ENCODE measurements around the gene ADRB2. TPM values are rescaled to one million over a fixed set of nuclear protein-coding genes. Genes with fewer than 3 reads are reported as not detected.

The ADRB2 gene
- total RNA-seq, 1 experiment from 2014 or later, result 2.8 TPM

DNA sequence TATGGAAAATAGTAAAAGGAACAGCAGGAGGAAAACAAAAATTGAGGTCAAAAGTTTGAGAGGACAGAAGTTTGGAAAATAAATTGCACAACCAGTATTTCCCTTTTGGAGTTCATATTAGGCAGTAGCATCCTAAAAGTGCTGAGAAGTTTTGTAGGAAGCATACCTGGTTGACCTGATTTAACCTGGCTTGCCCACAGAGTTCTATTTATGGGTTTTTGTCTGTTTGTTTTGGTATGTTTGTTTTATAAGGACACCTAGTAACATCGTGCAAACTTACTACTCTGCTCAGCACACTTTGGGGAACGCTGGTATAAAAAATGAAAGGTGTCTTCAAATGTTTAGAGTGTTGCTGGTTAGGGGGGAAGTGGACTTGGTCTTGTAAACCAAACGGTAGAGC lies 15.1 kb downstream of the ADRB2 start:
- intact Hi-C loops (cut with micrococcal nuclease; ENCODE audit: unreplicated experiment), result no loop called here
- Histone ChIP-seq H3K36me3 (ENCODE audit: low read depth) (peaks cover 10% of the 10 kb centered on the region; the same call in 1 of the 2 replicates), H3K79me2 (ENCODE audit: low read depth) (peaks cover 15% of the 10 kb centered on the region; the same call in 1 of the 2 replicates), H3K9me2 (ENCODE audit: insufficient read depth) (no peaks in the 10 kb centered on the region), H4K20me1 (ENCODE audit: insufficient read depth) (0 out of 2 replicates have a peak, but pooled peaks cover 2% of the 10 kb centered on the region), H3F3A (ENCODE audit: insufficient read depth, low read depth) (no peaks in the 10 kb centered on the region), H3K27me3 (ENCODE audit: insufficient read depth, low read depth) (no peaks in the 10 kb centered on the region), H3K4me1 (replicated peaks; ENCODE audit: insufficient read depth) (peaks cover 16% of the 10 kb centered on the region), H3K27ac (no peak overlapping the region), H3K4me2 (peak overlapping the region; percentile 23), H3K4me3 (no peak overlapping the region), H3K9me3 (ENCODE audit: insufficient read depth, low read depth) (no peaks in the 10 kb centered on the region), H2AFZ (no peak overlapping the region)
- ChIA-PET CTCF (no interaction called here), POLR2A (ENCODE audit: unreplicated experiment) (no interaction called here)
- no TSS peak for BruUV-seq (replicated peaks)
- TF ChIP-seq EZH2 (IDR thresholded peaks at IDR 0.05; ENCODE audit: low read depth), result no peak
- TF ChIP-seq, protein P1, sequence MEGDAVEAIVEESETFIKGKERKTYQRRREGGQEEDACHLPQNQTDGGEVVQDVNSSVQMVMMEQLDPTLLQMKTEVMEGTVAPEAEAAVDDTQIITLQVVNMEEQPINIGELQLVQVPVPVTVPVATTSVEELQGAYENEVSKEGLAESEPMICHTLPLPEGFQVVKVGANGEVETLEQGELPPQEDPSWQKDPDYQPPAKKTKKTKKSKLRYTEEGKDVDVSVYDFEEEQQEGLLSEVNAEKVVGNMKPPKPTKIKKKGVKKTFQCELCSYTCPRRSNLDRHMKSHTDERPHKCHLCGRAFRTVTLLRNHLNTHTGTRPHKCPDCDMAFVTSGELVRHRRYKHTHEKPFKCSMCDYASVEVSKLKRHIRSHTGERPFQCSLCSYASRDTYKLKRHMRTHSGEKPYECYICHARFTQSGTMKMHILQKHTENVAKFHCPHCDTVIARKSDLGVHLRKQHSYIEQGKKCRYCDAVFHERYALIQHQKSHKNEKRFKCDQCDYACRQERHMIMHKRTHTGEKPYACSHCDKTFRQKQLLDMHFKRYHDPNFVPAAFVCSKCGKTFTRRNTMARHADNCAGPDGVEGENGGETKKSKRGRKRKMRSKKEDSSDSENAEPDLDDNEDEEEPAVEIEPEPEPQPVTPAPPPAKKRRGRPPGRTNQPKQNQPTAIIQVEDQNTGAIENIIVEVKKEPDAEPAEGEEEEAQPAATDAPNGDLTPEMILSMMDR (conservative IDR thresholded peaks at IDR 0.05), result no peak
- DNase-seq, result no peak

DNA sequence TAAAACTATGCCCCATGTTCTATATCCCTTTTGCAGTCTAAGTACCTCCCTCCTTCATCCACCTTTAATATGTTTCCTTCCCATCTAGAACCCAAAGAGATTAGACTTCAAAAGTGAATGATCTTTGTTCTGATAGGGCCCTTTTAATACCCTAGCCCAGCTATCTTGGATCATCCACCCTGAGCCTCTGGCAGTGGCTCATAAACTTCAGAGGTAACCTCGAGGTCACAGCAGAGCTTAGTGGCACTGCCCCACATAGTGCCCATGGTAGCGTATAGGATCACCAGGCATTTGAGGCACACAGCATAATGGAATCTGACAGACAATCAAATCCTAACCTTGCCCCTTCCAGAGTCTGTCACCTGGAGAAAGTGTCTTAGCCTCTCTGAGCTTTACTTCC lies 15.8 kb downstream of the ADRB2 start:
- CTCF ChIA-PET, result no interaction called here
- 0 out of 2 replicates have a peak, but pooled peaks cover 9% of the 10 kb centered on the region for H3K79me2 ChIP-seq (ENCODE audit: low read depth)
- intact Hi-C loops (cut with micrococcal nuclease; ENCODE audit: unreplicated experiment), result no loop called here

DNA sequence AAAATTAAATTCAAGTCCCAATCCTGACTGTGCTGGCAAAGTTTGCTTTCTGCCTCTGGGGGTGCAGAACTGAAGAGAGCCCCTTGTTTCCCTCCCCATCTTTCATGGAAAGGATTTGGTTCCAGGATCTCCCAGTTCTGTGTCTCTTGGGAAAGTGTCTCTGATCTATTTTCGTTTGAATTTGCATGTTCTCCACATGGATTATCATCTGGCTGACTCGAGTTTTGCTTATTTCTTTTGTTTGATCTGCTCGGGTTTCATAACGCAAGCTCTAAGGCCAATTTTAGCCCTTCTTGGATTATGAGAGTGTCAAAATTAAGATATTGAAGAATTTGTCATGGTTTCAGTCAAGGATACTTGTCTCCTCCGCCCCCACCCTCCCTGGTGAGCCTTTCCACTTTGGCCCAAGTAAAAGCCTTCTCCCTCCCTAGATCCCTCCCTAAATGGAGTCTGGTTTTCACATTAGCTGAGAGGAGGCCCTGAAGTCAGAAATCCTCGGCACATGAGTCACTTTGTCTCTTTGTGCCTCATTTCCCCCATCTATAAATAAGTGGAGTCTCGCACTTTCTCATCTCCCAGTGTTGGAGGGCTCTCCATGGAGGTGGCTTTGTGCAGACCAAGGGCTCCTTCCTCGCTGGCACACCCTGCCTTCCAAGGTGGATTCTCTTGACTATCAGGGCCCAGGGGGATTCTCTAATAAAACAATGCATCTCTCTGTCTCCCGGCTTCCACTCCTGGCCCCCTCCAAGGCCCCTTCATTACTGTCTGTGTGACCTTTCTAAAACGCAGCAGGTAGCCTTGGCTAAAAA lies 17.3 kb downstream of the ADRB2 start:
- H3K79me2 ChIP-seq (ENCODE audit: low read depth), result 0 out of 2 replicates have a peak, but pooled peaks cover 8% of the 10 kb centered on the region
- H3K27me3 ChIP-seq (ENCODE audit: insufficient read depth, low read depth), result no peaks in the 10 kb centered on the region
- intact Hi-C loops (cut with micrococcal nuclease; ENCODE audit: unreplicated experiment), result no loop called here
- H3K9me2 ChIP-seq (ENCODE audit: insufficient read depth), result no peaks in the 10 kb centered on the region
- H3K9me3 ChIP-seq (ENCODE audit: insufficient read depth, low read depth), result no peaks in the 10 kb centered on the region
- no peaks in the 10 kb centered on the region; the same call in 1 of the 2 replicates for H3K36me3 ChIP-seq (ENCODE audit: low read depth)
- H3K4me1 ChIP-seq (replicated peaks; ENCODE audit: insufficient read depth), result peaks cover 16% of the 10 kb centered on the region
- CTCF ChIA-PET, result no interaction called here
- H4K20me1 ChIP-seq (ENCODE audit: insufficient read depth), result no peaks in the 10 kb centered on the region
- no peak overlapping the region for H3K4me3 ChIP-seq
- no TSS peak for BruUV-seq (replicated peaks)
- H3K27ac ChIP-seq, result no peak overlapping the region
- TF ChIP-seq, protein P1 (conservative IDR thresholded peaks at IDR 0.05), result no peak
- no peak for TF ChIP-seq EZH2 (IDR thresholded peaks at IDR 0.05; ENCODE audit: low read depth)
- POLR2A ChIA-PET (ENCODE audit: unreplicated experiment), result no interaction called here
- H3K4me2 ChIP-seq, result no peak overlapping the region
- no peak for DNase-seq
- H2AFZ ChIP-seq, result no peak overlapping the region
- no peaks in the 10 kb centered on the region for H3F3A ChIP-seq (ENCODE audit: insufficient read depth, low read depth)

More for the DNA sequence above, 15.8 kb downstream of the ADRB2 start:
- Histone ChIP-seq H3K4me2 (no peak overlapping the region), H3K9me3 (ENCODE audit: insufficient read depth, low read depth) (no peaks in the 10 kb centered on the region), H3K9me2 (ENCODE audit: insufficient read depth) (no peaks in the 10 kb centered on the region), H2AFZ (no peak overlapping the region), H3K4me1 (replicated peaks; ENCODE audit: insufficient read depth) (peaks cover 16% of the 10 kb centered on the region), H3K36me3 (ENCODE audit: low read depth) (peaks cover 3% of the 10 kb centered on the region; the same call in 1 of the 2 replicates), H3F3A (ENCODE audit: insufficient read depth, low read depth) (no peaks in the 10 kb centered on the region), H3K4me3 (no peak overlapping the region), H3K27ac (no peak overlapping the region), H3K27me3 (ENCODE audit: insufficient read depth, low read depth) (no peaks in the 10 kb centered on the region), H4K20me1 (ENCODE audit: insufficient read depth) (no peaks in the 10 kb centered on the region)
- POLR2A ChIA-PET (ENCODE audit: unreplicated experiment), result no interaction called here
- no TSS peak for BruUV-seq (replicated peaks)
- no peak for DNase-seq
- TF ChIP-seq, protein P1 (conservative IDR thresholded peaks at IDR 0.05), result no peak
- TF ChIP-seq EZH2 (IDR thresholded peaks at IDR 0.05; ENCODE audit: low read depth), result no peak
